ENCODE data around the gene ABHD4. TPM values are rescaled to one million over a fixed set of nuclear protein-coding genes. Genes with fewer than 3 reads are reported as not detected.
A peak's percentile ranks its signal among the peaks of the same experiment; 100 is the strongest.

The ABHD4 gene
- total and polyA plus RNA-seq, 10 of the 15 experiments (the other 5 are each of a cell fraction or from before 2014, with no cell fraction given): 5.4 to 28.7 (median 10.8) TPM

DNA sequence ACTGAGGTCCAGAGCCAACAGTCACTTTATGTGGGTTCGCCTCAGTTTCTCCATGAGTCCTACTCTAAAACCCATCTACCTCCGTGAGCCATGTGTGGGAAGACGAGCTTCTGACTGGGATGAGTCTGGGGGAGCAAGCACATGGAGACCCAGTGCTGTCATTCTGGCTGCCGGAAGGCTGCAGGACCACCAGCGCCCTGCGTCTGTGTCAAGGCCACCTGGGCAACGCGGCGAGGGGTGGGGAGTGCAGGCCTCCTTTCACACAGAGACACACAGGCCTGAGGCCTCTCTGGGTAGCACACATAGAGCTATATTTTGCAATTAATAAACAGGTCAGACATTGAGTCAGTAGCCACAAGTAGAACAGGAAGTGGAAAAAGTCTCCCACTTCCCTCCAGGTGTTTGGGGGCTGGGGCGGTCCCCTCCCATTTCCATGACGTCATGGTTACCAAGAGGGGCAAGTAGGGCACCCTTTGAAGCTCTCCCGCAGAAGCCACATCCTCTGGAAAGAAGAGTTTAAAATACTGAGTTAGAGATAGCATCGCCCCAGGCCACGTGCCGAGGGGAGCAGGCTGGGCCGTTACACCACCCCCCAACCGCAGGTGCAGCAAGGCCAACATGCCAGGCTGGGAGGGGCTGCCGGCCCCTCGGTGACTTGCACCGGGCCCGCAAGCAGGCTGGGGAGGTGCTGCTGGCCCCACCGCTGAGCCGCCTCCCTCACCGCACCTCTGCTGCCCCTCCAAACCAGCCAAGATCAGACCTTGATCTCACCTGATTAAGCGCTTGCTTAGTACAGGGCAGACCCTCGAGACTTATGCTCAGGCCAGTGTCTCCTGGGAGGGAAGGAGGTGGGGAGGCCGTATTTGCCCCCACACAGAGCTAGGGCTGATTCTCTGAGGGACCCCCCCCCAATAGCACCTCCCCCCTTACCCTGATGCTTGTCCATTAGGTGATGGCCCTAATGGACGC lies 41.8 kb upstream of the ABHD4 start (continued):
- TF ChIP-seq, protein P1, sequence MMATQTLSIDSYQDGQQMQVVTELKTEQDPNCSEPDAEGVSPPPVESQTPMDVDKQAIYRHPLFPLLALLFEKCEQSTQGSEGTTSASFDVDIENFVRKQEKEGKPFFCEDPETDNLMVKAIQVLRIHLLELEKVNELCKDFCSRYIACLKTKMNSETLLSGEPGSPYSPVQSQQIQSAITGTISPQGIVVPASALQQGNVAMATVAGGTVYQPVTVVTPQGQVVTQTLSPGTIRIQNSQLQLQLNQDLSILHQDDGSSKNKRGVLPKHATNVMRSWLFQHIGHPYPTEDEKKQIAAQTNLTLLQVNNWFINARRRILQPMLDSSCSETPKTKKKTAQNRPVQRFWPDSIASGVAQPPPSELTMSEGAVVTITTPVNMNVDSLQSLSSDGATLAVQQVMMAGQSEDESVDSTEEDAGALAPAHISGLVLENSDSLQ (IDR thresholded peaks at IDR 0.05): peak; percentile 28; the same call in 1 of the 2 replicates
- TF ChIP-seq CHD2 (IDR thresholded peaks at IDR 0.05; ENCODE audit: borderline replicate concordance, low read depth, low read length): peak; percentile 94
- TF ChIP-seq SUZ12 (IDR thresholded peaks at IDR 0.05; ENCODE audit: unreplicated experiment): no peak
- peak; percentile 32; the same call in 1 of the 2 replicates for TF ChIP-seq SIN3A (IDR thresholded peaks at IDR 0.05; ENCODE audit: low read depth, low read length)
- 0 out of 4 replicates have a peak, but pooled peaks of 1 of the 2 experiments have one; percentile 63 for TF ChIP-seq SRF (IDR thresholded peaks at IDR 0.05; ENCODE audit: low read depth in 2 of 2, low read length in 2 of 2)
- TF ChIP-seq POLR2AphosphoS5 (IDR thresholded peaks at IDR 0.05; ENCODE audit: low read length): peak; percentile 73
- TF ChIP-seq, protein P2, sequence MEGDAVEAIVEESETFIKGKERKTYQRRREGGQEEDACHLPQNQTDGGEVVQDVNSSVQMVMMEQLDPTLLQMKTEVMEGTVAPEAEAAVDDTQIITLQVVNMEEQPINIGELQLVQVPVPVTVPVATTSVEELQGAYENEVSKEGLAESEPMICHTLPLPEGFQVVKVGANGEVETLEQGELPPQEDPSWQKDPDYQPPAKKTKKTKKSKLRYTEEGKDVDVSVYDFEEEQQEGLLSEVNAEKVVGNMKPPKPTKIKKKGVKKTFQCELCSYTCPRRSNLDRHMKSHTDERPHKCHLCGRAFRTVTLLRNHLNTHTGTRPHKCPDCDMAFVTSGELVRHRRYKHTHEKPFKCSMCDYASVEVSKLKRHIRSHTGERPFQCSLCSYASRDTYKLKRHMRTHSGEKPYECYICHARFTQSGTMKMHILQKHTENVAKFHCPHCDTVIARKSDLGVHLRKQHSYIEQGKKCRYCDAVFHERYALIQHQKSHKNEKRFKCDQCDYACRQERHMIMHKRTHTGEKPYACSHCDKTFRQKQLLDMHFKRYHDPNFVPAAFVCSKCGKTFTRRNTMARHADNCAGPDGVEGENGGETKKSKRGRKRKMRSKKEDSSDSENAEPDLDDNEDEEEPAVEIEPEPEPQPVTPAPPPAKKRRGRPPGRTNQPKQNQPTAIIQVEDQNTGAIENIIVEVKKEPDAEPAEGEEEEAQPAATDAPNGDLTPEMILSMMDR (IDR thresholded peaks at IDR 0.05 in 2 of 3, conservative IDR thresholded peaks at IDR 0.05 in 1 of 3; ENCODE audit: control insufficient read depth in 2 of 3, extremely low read depth in 1 of 3, insufficient read depth in 1 of 3, low read depth in 3 of 3, low read length in 3 of 3): no peak
- no peak for TF ChIP-seq CBX5 (IDR thresholded peaks at IDR 0.05; ENCODE audit: low read depth)
- TF ChIP-seq CREM (IDR thresholded peaks at IDR 0.05; ENCODE audit: low read depth): peak; percentile 99
- TF ChIP-seq, protein P3, sequence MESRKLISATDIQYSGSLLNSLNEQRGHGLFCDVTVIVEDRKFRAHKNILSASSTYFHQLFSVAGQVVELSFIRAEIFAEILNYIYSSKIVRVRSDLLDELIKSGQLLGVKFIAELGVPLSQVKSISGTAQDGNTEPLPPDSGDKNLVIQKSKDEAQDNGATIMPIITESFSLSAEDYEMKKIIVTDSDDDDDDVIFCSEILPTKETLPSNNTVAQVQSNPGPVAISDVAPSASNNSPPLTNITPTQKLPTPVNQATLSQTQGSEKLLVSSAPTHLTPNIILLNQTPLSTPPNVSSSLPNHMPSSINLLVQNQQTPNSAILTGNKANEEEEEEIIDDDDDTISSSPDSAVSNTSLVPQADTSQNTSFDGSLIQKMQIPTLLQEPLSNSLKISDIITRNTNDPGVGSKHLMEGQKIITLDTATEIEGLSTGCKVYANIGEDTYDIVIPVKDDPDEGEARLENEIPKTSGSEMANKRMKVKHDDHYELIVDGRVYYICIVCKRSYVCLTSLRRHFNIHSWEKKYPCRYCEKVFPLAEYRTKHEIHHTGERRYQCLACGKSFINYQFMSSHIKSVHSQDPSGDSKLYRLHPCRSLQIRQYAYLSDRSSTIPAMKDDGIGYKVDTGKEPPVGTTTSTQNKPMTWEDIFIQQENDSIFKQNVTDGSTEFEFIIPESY (IDR thresholded peaks at IDR 0.05): peak; percentile 62; the same call in 1 of the 2 replicates
- peak; percentile 99 for TF ChIP-seq ZBED1 (IDR thresholded peaks at IDR 0.05; ENCODE audit: borderline replicate concordance)
- no peak for TF ChIP-seq NFYB (IDR thresholded peaks at IDR 0.05; ENCODE audit: insufficient read depth, low read depth, low read length)
- peak; percentile 100 for TF ChIP-seq NBN (IDR thresholded peaks at IDR 0.05)
- peak; percentile 99 for TF ChIP-seq DPF2 (IDR thresholded peaks at IDR 0.05)
- TF ChIP-seq ZNF384 (IDR thresholded peaks at IDR 0.05; ENCODE audit: borderline replicate concordance, low read depth, low read length): peak; percentile 43; the same call in 1 of the 2 replicates
- TF ChIP-seq, protein P4, sequence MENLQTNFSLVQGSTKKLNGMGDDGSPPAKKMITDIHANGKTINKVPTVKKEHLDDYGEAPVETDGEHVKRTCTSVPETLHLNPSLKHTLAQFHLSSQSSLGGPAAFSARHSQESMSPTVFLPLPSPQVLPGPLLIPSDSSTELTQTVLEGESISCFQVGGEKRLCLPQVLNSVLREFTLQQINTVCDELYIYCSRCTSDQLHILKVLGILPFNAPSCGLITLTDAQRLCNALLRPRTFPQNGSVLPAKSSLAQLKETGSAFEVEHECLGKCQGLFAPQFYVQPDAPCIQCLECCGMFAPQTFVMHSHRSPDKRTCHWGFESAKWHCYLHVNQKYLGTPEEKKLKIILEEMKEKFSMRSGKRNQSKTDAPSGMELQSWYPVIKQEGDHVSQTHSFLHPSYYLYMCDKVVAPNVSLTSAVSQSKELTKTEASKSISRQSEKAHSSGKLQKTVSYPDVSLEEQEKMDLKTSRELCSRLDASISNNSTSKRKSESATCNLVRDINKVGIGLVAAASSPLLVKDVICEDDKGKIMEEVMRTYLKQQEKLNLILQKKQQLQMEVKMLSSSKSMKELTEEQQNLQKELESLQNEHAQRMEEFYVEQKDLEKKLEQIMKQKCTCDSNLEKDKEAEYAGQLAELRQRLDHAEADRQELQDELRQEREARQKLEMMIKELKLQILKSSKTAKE (IDR thresholded peaks at IDR 0.05; ENCODE audit: low read depth, poor library complexity, severe bottlenecking): peak; percentile 100
- TF ChIP-seq, protein P5, sequence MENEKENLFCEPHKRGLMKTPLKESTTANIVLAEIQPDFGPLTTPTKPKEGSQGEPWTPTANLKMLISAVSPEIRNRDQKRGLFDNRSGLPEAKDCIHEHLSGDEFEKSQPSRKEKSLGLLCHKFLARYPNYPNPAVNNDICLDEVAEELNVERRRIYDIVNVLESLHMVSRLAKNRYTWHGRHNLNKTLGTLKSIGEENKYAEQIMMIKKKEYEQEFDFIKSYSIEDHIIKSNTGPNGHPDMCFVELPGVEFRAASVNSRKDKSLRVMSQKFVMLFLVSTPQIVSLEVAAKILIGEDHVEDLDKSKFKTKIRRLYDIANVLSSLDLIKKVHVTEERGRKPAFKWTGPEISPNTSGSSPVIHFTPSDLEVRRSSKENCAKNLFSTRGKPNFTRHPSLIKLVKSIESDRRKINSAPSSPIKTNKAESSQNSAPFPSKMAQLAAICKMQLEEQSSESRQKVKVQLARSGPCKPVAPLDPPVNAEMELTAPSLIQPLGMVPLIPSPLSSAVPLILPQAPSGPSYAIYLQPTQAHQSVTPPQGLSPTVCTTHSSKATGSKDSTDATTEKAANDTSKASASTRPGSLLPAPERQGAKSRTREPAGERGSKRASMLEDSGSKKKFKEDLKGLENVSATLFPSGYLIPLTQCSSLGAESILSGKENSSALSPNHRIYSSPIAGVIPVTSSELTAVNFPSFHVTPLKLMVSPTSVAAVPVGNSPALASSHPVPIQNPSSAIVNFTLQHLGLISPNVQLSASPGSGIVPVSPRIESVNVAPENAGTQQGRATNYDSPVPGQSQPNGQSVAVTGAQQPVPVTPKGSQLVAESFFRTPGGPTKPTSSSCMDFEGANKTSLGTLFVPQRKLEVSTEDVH (IDR thresholded peaks at IDR 0.05; ENCODE audit: low read depth, partially characterized antibody): peak; percentile 87
- peak; percentile 77 for TF ChIP-seq SREBF1 (IDR thresholded peaks at IDR 0.05; ENCODE audit: low read length)
- TF ChIP-seq SMARCA5 (IDR thresholded peaks at IDR 0.05): peak; percentile 86
